Body of pancreas (tissue), 4 donors: ENCODE measurements around the gene PSTK. TPM values are rescaled to one million over a fixed set of nuclear protein-coding genes. Genes with fewer than 3 reads are reported as not detected.

Source experiments
- ATAC-seq: fragments of 150-250 bp; one replicate; pipeline ENCODE4 v1.9.1; 2016
- DNase-seq, 4 donors: peaks; one replicate each; pipeline ENCODE4 v3.0.0-alpha.2; 2019
- H3K27ac ChIP-seq, 4 donors: fragments of 200-600 bp; sonication (generic); 1 replicate in 3 of 4; 2 replicates in 1 of 4; pipeline versions ENCODE4 v1.5.1 to v1.6.1; 2016 to 2019; ENCODE audit warnings: mild to moderate bottlenecking in 1 of 4, mixed read lengths in 1 of 4, moderate library complexity in 1 of 4
- H3K27me3 ChIP-seq, 2 donors: fragments of 200-600 bp; sonication (generic); one replicate each; pipeline ENCODE4 v1.6.0; 2016; ENCODE audit warnings: mild to moderate bottlenecking in 1 of 2
- H3K36me3 ChIP-seq, 2 donors: fragments of 200-600 bp; sonication (generic); replicated peaks in 1 of 2; 2 replicates each; pipeline ENCODE4 v1.5.1; 2016; ENCODE audit warnings: low read depth in 2 of 2; ENCODE audit not compliant: insufficient read depth in 1 of 2
- H3K4me1 ChIP-seq: fragments of 200-600 bp; sonication (generic); one replicate; pipeline ENCODE4 v1.6.0; 2016
- H3K4me3 ChIP-seq, 2 donors: fragments of 200-600 bp; sonication (generic); 1 replicate in 1 of 2; 2 replicates in 1 of 2; pipeline ENCODE4 v1.5.1; 2016 to 2019
- H3K9me3 ChIP-seq, 3 donors: fragments of 200-600 bp; sonication (generic); 1 replicate in 2 of 3; 2 replicates in 1 of 3; pipeline ENCODE4 v1.5.1; 2016
- POLR2A ChIP-seq, 3 donors: fragments of 450-650 bp; IDR thresholded peaks; one replicate each; pipeline ENCODE4 v1.6.1; 2016; ENCODE audit warnings: antibody characterized with exemption in 3 of 3, mild to moderate bottlenecking in 2 of 3
- WGBS, 2 donors: methylation state at CpG; one replicate each; pipeline ENCODE4 v1.1.5; 2017; 5-methylcytosine and 5-hydroxymethylcytosine counted together
- intact Hi-C: fragments of 100-400 bp; cut with DNase I; formaldehyde crosslinking; loops from one replicate; pipeline ENCODE4 v1.15.1; 2023
- total RNA-seq, 2 donors: library from RNA; depleted of rRNA; stranded (reverse); fragments of >200 nt; gene quantifications; one replicate each; pipeline ENCODE4 v1.1.0, GENCODE V29; 2016
- TF ChIP-seq, protein P1 (sequence below), 7 experiments: fragments of 450-650 bp in 4 of 7; fragments of 200-600 bp in 3 of 7; sonication (generic) in 3 of 7; IDR thresholded peaks; one replicate each; pipeline ENCODE4 v1.5.1; 2016 to 2019; ENCODE audit warnings: antibody characterized with exemption in 7 of 7

The PSTK gene
- total RNA-seq, 2 donors from 2014 or later: 1.6 to 1.8 TPM

DNA sequence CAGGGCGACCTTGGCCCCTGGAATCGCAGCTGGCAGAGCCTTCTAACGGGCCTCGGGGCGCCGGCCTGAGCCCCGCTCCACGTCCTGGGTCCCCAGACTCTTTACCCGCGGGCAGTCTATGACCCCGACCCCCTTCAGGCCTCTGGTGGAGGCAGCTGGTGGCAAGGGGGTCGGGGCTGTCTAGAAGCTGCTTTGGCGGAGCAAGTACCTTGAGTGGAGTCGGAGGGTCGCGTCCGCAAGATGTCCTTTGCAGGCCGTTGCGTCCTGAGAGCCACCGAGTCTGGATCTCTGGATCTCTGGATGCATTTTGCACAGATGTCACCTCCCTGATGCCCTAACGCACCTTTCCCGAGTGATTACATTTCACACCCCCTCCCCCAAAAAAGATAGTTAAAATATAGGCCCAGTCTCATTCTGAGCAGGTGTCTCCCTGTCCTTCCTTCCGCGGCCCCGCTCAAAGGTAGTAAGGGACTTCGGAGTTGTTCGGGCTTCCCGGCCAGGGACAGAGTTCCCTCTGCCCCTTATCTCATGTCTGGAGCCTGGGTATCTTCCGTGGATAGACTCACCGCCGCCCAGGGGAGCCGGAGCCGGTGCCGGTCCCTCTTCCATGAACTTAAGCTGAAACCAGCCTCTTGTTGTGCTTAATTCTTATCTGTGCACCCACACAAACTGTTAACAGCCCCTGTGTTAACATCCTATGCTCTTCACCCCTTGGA lies 29.1 kb downstream of the PSTK start:
- Histone ChIP-seq H3K4me1 (peaks cover 52% of the 10 kb centered on the region), H3K9me3 (no peaks in the 10 kb centered on the region), H3K27ac (peak overlapping the region; percentile 42 to 95 (median 80)), H3K27me3 (no peaks in the 10 kb centered on the region), H3K4me3 (peak overlapping the region; percentile 79 to 96), H3K36me3 (no peaks in the 10 kb centered on the region)
- no peak for TF ChIP-seq POLR2A (IDR thresholded peaks at IDR 0.05)
- TF ChIP-seq, protein P1, sequence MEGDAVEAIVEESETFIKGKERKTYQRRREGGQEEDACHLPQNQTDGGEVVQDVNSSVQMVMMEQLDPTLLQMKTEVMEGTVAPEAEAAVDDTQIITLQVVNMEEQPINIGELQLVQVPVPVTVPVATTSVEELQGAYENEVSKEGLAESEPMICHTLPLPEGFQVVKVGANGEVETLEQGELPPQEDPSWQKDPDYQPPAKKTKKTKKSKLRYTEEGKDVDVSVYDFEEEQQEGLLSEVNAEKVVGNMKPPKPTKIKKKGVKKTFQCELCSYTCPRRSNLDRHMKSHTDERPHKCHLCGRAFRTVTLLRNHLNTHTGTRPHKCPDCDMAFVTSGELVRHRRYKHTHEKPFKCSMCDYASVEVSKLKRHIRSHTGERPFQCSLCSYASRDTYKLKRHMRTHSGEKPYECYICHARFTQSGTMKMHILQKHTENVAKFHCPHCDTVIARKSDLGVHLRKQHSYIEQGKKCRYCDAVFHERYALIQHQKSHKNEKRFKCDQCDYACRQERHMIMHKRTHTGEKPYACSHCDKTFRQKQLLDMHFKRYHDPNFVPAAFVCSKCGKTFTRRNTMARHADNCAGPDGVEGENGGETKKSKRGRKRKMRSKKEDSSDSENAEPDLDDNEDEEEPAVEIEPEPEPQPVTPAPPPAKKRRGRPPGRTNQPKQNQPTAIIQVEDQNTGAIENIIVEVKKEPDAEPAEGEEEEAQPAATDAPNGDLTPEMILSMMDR (IDR thresholded peaks at IDR 0.05): no peak
- 0 to 1% methylated on average over 12 to 34 of the region's 34 CpGs for WGBS, 2 donors
- peak; percentile 14 to 38 (median 28) for DNase-seq
- intact Hi-C loops: no loop called here
- peak; percentile 9 for ATAC-seq

DNA sequence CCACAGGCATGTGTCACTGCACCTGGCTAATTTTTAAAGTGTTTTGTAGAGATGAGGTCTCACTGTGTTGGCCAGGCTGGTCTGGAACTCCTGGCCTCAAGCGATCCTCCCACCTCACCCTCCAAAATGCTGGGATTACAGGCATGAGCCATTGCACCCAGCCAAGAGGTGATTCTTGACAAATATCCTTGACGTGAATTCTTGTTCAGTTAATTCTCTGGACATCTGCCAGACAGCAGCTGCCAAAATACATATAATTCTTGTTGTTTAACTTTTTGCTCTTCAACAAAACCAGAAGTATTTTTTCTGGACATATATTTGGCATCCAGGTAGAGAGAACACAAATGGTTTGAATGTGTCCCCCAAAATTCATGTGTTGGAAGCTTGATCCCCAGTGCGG lies 31.8 kb downstream of the PSTK start:
- Histone ChIP-seq H3K36me3 (no peaks in the 10 kb centered on the region), H3K4me1 (peaks cover 25% of the 10 kb centered on the region), H3K27me3 (no peaks in the 10 kb centered on the region), H3K4me3 (no peak overlapping the region), H3K27ac (no peak overlapping the region), H3K9me3 (no peaks in the 10 kb centered on the region)
- intact Hi-C loops: no loop called here
- WGBS, 2 donors: 65 to 69% methylated on average over 3 of the region's 3 CpGs
- no peak for TF ChIP-seq POLR2A (IDR thresholded peaks at IDR 0.05)
- TF ChIP-seq, protein P1 (IDR thresholded peaks at IDR 0.05): no peak
- DNase-seq (peak in 1 of 4 donors; percentile 26), ATAC-seq (no peak)

DNA sequence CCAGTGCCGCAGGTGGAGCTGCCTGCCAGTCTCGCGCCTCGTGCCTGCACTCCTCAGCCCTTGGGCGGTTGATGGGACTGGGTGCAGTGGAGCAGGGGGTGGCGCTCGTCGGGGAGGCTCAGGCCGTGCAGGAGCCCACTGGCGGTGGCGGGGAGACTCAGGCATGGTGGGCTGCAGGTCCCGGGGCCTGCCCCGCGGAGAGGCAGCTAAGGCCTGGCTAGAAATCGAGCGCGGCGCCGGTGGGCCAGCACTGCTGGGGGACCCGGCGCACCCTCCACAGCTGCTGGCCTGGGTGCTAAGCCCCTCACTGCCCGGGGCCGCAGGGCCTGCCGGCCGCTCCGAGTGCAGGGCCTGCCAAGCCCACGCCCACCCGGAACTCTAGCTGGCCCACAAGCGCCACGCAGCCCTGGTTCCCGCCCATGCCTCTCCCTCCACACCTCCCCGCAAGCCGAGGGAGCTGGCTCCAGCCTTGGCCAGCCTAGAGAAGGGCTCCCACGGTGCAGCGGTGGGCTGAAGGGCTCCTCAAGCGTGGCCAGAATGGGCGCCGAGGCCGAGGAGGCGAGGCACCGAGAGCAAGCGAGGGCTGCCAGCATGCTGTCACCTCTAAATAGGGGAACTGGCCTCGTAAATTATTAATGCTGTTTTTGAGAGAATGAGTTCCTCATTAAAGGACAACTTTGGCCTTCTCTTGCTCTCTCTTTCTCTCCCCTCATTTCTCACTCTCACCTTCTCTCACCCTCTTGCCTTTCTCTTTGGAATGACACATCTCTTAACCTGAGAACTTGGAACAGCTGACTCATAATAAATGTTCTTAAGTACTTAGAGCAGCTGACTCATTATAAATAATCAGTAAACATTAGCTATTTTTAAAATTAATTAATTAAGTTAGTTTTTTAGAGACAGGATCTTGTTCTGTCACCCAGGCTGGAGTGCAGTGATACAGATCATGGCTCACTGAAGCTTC lies 33.5 kb downstream of the PSTK start:
- Histone ChIP-seq H3K9me3 (no peaks in the 10 kb centered on the region), H3K27ac (no peak overlapping the region), H3K4me1 (peaks cover 19% of the 10 kb centered on the region), H3K27me3 (no peaks in the 10 kb centered on the region), H3K36me3 (no peaks in the 10 kb centered on the region), H3K4me3 (no peak overlapping the region)
- 90 to 91% methylated on average over 16 to 38 of the region's 43 CpGs for WGBS, 2 donors
- TF ChIP-seq, protein P1 (IDR thresholded peaks at IDR 0.05): no peak
- TF ChIP-seq POLR2A (IDR thresholded peaks at IDR 0.05): no peak
- ATAC-seq (no peak), DNase-seq (no peak)
- intact Hi-C loops: no loop called here

DNA sequence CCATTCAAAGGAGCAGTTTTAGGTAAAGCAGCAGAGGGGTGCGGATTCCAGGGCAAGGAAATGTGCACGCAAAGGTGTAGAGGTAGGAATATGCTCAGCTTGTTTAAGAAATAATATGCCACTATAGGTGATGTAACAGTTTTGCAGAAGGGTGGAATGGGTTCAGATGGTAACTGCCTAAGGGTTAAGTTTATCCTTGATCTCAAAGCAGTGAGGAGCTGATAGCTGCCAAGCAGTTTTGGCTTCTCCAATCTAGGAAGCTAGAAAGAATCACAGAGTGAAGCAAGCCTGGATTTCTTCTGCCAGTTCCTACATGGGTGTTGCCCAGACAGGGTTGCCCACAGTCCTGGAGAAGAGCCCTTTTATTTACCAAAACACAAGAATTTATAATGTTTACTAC lies 34.6 kb downstream of the PSTK start:
- ATAC-seq (no peak), DNase-seq (no peak)
- no peaks in the 10 kb centered on the region for H3K36me3 ChIP-seq
- H3K27me3 ChIP-seq: no peaks in the 10 kb centered on the region
- intact Hi-C loops: no loop called here
- WGBS, 2 donors: 95 to 98% methylated on average over 2 of the region's 2 CpGs
- H3K4me1 ChIP-seq: peaks cover 19% of the 10 kb centered on the region
- no peak overlapping the region for H3K4me3 ChIP-seq
- TF ChIP-seq, protein P1 (IDR thresholded peaks at IDR 0.05): no peak
- no peak for TF ChIP-seq POLR2A (IDR thresholded peaks at IDR 0.05)
- no peaks in the 10 kb centered on the region for H3K9me3 ChIP-seq
- no peak overlapping the region for H3K27ac ChIP-seq
